HUES64 (cell line): ENCODE data around the gene NME7.

Experiments used
- H3K27ac ChIP-seq: 2 replicates; pipeline ENCODE4 v1.7.0; 2013; ENCODE audit warnings: low read depth, low read length, inconsistent platforms
- H3K27me3 ChIP-seq: 2 replicates; pipeline ENCODE4 v1.6.1; 2013; ENCODE audit warnings: mild to moderate bottlenecking, low read length; ENCODE audit not compliant: insufficient read depth
- H3K36me3 ChIP-seq: 2 replicates; pipeline ENCODE4 v1.6.1; 2013; ENCODE audit warnings: mild to moderate bottlenecking, low read length; ENCODE audit not compliant: insufficient read depth
- H3K4me1 ChIP-seq: 2 replicates; pipeline ENCODE4 v1.6.1; 2013; ENCODE audit warnings: mild to moderate bottlenecking, low read length, moderate library complexity; ENCODE audit not compliant: insufficient read depth
- H3K4me3 ChIP-seq: 2 replicates; pipeline ENCODE4 v1.5.1; 2013; ENCODE audit warnings: mild to moderate bottlenecking, low read length, moderate library complexity
- H3K9ac ChIP-seq: 2 replicates; pipeline ENCODE4 v1.6.1; 2013; ENCODE audit warnings: mild to moderate bottlenecking, low read depth, low read length
- H3K9me3 ChIP-seq: 2 replicates; pipeline ENCODE4 v1.6.1; 2013; ENCODE audit warnings: low read depth, low read length; ENCODE audit not compliant: insufficient read depth
- WGBS: fragments of 150-250, 120-280 bp; methylation state at CpG from one replicate; pipeline ENCODE4 v1.1.7; 2013; ENCODE audit warnings: missing lambda C conversion rate; 5-methylcytosine and 5-hydroxymethylcytosine counted together

The NME7 gene

DNA sequence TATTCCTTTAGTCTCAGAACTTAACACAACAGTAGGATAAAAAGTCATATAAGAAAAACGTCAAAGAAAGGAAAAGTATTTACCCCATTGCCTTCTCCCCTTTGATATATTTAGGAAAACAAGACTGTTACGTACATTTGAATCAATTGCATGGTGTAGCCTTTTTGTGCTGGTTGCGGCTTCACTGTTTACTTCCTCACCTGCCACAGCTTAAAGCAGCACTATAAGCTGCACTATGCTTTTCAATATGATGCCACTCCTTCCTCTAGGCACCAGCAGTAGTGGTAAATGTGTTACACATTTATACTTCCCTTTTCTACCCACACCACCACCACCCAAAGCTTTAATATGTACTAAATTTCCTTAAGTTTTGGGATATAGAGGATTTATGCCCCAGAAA is 150.0 kb downstream of the NME7 start:
- 88% methylated on average over 3 of the region's 3 CpGs for WGBS
- H3K4me1 ChIP-seq = peaks cover 19% of the 10 kb centered on the region
- no peak overlapping the region for H3K4me3 ChIP-seq
- peaks cover 5% of the 10 kb centered on the region; the same call in 1 of the 2 replicates for H3K9me3 ChIP-seq
- H3K9ac ChIP-seq = no peak overlapping the region
- no peak overlapping the region for H3K27ac ChIP-seq
- H3K36me3 ChIP-seq = no peaks in the 10 kb centered on the region
- no peaks in the 10 kb centered on the region for H3K27me3 ChIP-seq

- Histone ChIP-seq H3K27me3 (no peaks in the 10 kb centered on the region), H3K4me3 (no peak overlapping the region), H3K27ac (no peak overlapping the region), H3K36me3 (no peaks in the 10 kb centered on the region), H3K9me3 (peaks cover 5% of the 10 kb centered on the region; the same call in 1 of the 2 replicates), H3K9ac (no peak overlapping the region), H3K4me1 (peaks cover 19% of the 10 kb centered on the region)
- 98% methylated on average over 4 of the region's 4 CpGs for WGBS
These were observed 153.0 kb downstream of the NME7 start for GRCh38 chr1:169214598-169214997.

- Histone ChIP-seq H3K9me3 (peaks cover 5% of the 10 kb centered on the region; the same call in 1 of the 2 replicates), H3K36me3 (no peaks in the 10 kb centered on the region), H3K9ac (no peak overlapping the region), H3K4me1 (peaks cover 7% of the 10 kb centered on the region; the same call in 1 of the 2 replicates), H3K27ac (no peak overlapping the region), H3K27me3 (no peaks in the 10 kb centered on the region), H3K4me3 (no peak overlapping the region)
These were observed 155.5 kb downstream of the NME7 start for GRCh38 chr1:169212088-169212487.

DNA sequence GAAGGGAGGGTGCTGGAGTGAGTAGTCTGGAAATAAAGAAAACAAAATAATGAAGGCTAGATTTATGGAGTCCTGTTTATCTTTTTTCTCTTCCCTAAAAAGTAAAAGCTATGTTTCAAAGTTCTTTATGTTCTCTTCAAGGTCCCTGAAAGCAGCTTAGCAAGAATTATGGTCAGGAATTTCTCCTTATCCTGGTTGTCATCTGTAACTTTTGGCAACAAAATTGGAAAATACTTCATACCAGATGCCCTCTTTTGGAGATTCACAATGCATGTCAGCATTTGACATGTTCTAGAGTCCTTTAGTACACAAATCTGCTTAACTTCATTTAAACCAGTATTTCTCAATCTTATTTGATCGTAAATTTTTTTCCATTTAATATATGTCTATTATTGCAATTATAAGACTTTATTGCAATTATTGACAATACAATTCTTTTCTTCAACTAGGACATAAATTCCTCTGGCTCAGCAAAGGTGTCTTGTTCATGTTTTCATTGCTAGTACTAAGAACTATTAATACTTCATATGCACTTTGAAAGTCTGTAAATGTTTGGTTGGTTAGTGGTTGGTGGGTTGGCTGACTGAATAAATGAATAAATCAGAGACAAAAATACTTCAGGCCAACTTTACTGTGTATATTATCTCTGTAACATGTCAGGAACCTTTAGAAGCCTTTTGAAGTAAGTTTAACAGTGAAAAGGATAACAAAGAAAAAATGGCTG is 159.6 kb downstream of the NME7 start:
- Histone ChIP-seq H3K9me3 (no peaks in the 10 kb centered on the region), H3K4me1 (no peaks in the 10 kb centered on the region), H3K36me3 (no peaks in the 10 kb centered on the region), H3K27ac (no peak overlapping the region), H3K27me3 (no peaks in the 10 kb centered on the region), H3K9ac (no peak overlapping the region), H3K4me3 (no peak overlapping the region)
- no CpG with 5 or more reads among the region's 1 CpG for WGBS

GRCh38 chr1:169204157-169204556 is 163.4 kb downstream of the NME7 start:
- 0 out of 2 replicates have a peak, but pooled peaks cover 6% of the 10 kb centered on the region for H3K4me1 ChIP-seq
- H3K27ac ChIP-seq = no peak overlapping the region
- no peaks in the 10 kb centered on the region for H3K27me3 ChIP-seq
- H3K9me3 ChIP-seq = no peaks in the 10 kb centered on the region
- no peak overlapping the region for H3K4me3 ChIP-seq
- H3K36me3 ChIP-seq = no peaks in the 10 kb centered on the region
- H3K9ac ChIP-seq = no peak overlapping the region

DNA sequence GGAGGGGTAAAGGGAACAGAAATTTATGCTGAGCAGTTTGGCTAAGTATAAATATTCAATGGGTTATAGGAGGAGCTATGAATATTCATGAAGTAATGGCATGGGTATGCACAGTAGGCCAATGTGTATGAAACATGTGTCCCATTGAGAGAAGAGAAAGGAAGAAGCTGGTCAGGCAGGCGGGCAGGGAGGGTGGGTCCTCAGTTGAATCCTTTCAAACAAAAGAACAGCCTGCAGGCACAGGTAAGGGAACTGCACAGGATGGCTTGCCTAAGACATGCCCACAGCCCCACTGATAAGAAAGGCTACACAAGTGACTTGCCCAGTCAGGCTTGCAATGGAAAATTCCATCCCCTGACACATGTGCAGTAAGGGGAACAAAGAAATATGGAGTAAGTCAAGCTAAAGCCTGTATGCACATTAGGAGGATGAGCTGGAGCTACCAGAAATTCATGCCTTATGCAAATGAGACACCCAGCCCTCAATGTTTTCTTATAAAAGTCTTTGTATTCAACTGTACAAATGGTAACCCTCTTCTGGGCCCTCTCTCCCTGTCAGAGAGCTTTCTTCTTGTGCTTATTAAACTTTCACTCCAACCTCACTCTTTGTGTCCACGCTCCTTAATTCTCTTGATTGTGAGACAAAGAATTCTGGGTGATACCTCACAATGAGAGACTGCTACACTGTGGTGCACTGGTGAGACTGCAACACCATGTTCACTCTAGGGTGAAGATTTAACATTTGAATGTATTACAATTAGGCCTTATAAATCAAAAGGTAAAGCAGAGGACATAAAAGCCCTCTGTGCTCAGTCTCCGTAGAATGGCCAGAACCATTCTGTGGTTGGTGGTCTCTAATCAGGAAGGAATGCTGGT is 164.6 kb downstream of the NME7 start:
- WGBS = 95% methylated on average over 3 of the region's 3 CpGs
- Histone ChIP-seq H3K36me3 (no peaks in the 10 kb centered on the region), H3K9ac (no peak overlapping the region), H3K27me3 (no peaks in the 10 kb centered on the region), H3K27ac (no peak overlapping the region), H3K4me1 (0 out of 2 replicates have a peak, but pooled peaks cover 6% of the 10 kb centered on the region), H3K4me3 (no peak overlapping the region), H3K9me3 (no peaks in the 10 kb centered on the region)

GRCh38 chr1:169201084-169201619 is 166.4 kb downstream of the NME7 start:
- Histone ChIP-seq H3K9ac (no peak overlapping the region), H3K4me1 (0 out of 2 replicates have a peak, but pooled peaks cover 6% of the 10 kb centered on the region), H3K27me3 (no peaks in the 10 kb centered on the region), H3K9me3 (no peaks in the 10 kb centered on the region; the same call in 1 of the 2 replicates), H3K27ac (no peak overlapping the region), H3K36me3 (no peaks in the 10 kb centered on the region), H3K4me3 (no peak overlapping the region)
- WGBS = 92% methylated on average over 4 of the region's 5 CpGs

DNA sequence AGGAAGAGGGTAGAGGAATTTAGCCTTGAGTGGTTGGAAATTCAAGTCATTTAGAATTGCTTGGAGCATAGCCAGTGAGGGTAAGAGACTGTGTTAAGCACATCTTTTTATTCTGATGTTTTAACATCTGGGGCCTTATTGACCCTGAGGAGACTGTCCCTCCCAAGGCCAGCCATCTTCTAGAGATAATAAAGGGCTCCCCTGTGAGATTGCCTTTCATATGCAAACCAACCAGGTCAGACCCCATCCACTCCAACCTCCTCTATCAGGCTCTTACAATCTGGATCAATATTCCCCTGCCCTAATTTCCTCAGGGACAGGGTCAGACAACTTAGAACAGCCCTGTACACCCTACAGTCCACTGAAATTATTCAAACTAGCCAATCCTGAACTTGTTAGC is 167.3 kb downstream of the NME7 start:
- Histone ChIP-seq H3K4me3 (no peak overlapping the region), H3K36me3 (no peaks in the 10 kb centered on the region), H3K9ac (no peak overlapping the region), H3K27me3 (no peaks in the 10 kb centered on the region), H3K4me1 (0 out of 2 replicates have a peak, but pooled peaks cover 6% of the 10 kb centered on the region), H3K9me3 (no peaks in the 10 kb centered on the region; the same call in 1 of the 2 replicates), H3K27ac (no peak overlapping the region)

DNA sequence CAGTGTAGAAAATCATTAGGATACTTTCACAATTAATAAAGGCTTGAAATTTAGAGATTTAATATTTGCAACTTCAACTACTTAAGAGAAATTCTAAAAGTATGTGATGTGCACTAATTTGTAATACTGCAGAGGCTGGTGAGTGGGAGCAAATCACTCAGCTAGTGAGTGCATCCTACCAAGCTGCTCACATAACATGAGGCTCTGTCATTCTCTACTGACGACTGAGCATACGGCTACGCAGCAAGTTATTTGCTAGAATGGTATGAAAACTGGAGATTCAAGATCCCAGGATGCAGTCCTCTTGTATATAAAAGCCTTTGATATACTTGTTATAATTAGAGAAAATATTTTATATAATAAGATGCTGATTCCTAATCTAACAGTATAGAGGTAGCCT is 171.0 kb downstream of the NME7 start:
- no peak overlapping the region for H3K27ac ChIP-seq
- no peak overlapping the region for H3K4me3 ChIP-seq
- H3K9me3 ChIP-seq = no peaks in the 10 kb centered on the region; the same call in 1 of the 2 replicates
- H3K27me3 ChIP-seq = no peaks in the 10 kb centered on the region
- WGBS = 97% methylated on average over 3 of the region's 3 CpGs
- no peaks in the 10 kb centered on the region for H3K36me3 ChIP-seq
- no peak overlapping the region for H3K9ac ChIP-seq
- H3K4me1 ChIP-seq = 0 out of 2 replicates have a peak, but pooled peaks cover 6% of the 10 kb centered on the region

- 98% methylated on average over 3 of the region's 3 CpGs for WGBS
- Histone ChIP-seq H3K9ac (no peak overlapping the region), H3K27me3 (no peaks in the 10 kb centered on the region)
These were observed 171.4 kb downstream of the NME7 start for GRCh38 chr1:169196161-169196560.

More at GRCh38 chr1:169196161-169196560, 171.4 kb downstream of the NME7 start:
- no peaks in the 10 kb centered on the region for H3K36me3 ChIP-seq
- no peaks in the 10 kb centered on the region; the same call in 1 of the 2 replicates for H3K9me3 ChIP-seq
- H3K4me3 ChIP-seq = no peak overlapping the region
- H3K4me1 ChIP-seq = 0 out of 2 replicates have a peak, but pooled peaks cover 6% of the 10 kb centered on the region
- H3K27ac ChIP-seq = no peak overlapping the region
